ENCODE measurements around the gene SDK2.

SDK2 gene, protein sequence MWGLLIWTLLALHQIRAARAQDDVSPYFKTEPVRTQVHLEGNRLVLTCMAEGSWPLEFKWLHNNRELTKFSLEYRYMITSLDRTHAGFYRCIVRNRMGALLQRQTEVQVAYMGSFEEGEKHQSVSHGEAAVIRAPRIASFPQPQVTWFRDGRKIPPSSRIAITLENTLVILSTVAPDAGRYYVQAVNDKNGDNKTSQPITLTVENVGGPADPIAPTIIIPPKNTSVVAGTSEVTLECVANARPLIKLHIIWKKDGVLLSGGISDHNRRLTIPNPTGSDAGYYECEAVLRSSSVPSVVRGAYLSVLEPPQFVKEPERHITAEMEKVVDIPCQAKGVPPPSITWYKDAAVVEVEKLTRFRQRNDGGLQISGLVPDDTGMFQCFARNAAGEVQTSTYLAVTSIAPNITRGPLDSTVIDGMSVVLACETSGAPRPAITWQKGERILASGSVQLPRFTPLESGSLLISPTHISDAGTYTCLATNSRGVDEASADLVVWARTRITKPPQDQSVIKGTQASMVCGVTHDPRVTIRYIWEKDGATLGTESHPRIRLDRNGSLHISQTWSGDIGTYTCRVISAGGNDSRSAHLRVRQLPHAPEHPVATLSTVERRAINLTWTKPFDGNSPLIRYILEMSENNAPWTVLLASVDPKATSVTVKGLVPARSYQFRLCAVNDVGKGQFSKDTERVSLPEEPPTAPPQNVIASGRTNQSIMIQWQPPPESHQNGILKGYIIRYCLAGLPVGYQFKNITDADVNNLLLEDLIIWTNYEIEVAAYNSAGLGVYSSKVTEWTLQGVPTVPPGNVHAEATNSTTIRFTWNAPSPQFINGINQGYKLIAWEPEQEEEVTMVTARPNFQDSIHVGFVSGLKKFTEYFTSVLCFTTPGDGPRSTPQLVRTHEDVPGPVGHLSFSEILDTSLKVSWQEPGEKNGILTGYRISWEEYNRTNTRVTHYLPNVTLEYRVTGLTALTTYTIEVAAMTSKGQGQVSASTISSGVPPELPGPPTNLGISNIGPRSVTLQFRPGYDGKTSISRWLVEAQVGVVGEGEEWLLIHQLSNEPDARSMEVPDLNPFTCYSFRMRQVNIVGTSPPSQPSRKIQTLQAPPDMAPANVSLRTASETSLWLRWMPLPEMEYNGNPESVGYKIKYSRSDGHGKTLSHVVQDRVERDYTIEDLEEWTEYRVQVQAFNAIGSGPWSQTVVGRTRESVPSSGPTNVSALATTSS (N-terminal part only)

DNA sequence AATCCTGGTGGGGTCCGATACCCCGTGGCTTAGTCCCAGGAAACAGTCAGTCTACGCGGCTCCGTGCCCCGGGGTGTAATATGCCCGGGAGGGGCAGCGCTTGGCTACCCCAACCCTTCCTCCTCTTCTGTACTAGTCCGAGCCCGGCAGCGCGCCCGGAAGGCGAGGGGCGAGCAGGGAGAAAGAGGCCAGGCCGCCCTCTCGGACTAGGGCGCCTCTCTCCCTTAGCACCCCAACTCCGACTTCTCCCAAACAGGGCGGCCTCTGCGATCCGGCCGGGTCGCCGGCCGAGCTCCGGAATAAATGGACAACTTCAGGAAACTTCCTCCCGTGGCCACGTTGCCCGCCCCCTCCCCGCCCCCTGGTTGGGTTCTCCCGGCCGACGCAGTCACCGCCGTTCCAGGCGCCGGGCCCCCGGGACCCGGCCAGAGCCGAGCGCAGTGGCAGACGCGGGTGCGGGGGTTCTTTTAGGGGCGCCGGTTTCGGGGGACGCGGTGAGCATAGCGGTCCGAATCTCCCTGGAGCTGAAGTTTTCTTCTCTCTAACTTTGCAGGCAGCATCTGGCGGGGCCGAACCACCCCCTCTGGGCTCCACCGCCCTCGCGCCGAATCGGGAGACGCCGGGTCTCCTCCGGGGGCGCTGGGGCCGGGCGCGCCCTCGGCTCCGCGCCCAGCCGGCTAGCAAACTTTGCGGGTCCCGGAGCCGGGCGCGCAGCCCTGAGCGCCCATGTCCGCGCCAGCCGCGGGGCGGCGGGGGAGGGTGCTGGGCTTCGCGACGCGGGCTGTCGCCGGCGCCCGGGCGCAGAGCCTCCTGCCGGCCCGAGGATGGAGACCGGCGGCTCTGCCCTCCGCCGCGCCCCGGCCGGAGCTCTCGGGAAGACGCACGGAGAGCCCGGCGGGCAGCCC lies at the start of gene SDK2:
Gene SDK2 (minus strand): TSS at position 301 of the 905 bp plus-strand sequence. CDS start 357 bp downstream, outside the sequence.
- Histone ChIP-seq H3K36me3 (ENCODE audit: control insufficient read depth, insufficient read depth, low read length, severe bottlenecking) (no peaks in the 10 kb centered on the region), H3K4me1 (ENCODE audit: control insufficient read depth, insufficient read depth, low read length) (no peaks in the 10 kb centered on the region), H3K9ac (ENCODE audit: low read length) (no peak within 1 kb of the TSS), H3K27me3 (replicated peaks; ENCODE audit: control insufficient read depth, insufficient read depth, low read length) (peaks cover 78% of the 10 kb centered on the region), H3K4me3 (ENCODE audit: low read length) (peak within 1 kb of the TSS; percentile 27), H3K9me3 (ENCODE audit: control insufficient read depth, low read length) (no peaks in the 10 kb centered on the region)
- DNase-seq (ENCODE audit: low read depth): peak; percentile 25

DNA sequence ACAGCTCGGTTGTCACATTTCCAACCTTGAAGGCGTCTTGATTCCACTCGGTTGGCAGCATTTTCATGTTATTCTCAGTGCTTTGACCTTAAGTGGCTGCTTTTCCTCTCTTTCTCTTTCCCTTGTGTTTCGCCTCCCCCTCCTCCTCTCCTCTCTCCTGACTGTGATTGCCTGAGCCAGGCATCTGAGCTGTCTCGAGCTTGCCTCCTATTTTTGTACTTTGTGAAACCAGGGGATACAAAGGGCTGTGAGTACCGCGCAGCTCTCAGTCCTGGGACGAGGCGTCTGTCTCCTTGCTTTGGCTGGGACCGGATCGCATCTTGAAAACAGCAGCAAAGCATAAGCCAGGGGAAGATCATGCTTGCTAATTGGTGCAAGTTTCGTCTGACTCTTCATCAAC lies 48.8 kb upstream of the SDK2 start:
- Histone ChIP-seq H3K27me3 (replicated peaks; ENCODE audit: control insufficient read depth, insufficient read depth, low read length) (peaks cover 31% of the 10 kb centered on the region), H3K4me3 (ENCODE audit: low read length) (no peak overlapping the region), H3K4me1 (ENCODE audit: control insufficient read depth, insufficient read depth, low read length) (peaks cover 3% of the 10 kb centered on the region), H3K9ac (ENCODE audit: low read length) (no peak overlapping the region), H3K36me3 (ENCODE audit: control insufficient read depth, insufficient read depth, low read length, severe bottlenecking) (no peaks in the 10 kb centered on the region), H3K9me3 (ENCODE audit: control insufficient read depth, low read length) (peaks cover under 1% of the 10 kb centered on the region)
- no peak for DNase-seq (ENCODE audit: low read depth)

DNA sequence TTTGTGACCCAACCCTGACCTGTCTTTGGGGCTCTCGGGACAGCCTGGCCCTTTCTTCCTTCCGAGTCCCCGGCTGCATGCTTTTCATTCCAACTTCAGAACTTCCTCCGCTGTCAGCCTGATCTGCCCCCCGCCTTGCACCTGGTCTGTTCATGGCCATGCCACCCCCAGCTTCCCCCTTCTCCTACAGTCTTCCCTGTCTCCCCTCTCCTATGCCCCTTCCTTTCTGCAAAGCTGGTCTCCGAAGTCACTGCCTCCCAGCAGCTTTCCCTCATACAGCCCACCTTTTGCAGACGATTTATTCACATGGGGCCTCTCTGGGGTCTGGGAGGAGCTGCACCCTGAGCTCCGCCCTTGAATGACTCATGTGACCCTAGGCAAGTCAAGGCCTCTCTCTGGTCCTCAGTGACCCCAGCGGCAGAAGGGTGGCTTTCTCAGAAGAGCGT lies 47.1 kb upstream of the SDK2 start:
- no peak for DNase-seq (ENCODE audit: low read depth)

DNA sequence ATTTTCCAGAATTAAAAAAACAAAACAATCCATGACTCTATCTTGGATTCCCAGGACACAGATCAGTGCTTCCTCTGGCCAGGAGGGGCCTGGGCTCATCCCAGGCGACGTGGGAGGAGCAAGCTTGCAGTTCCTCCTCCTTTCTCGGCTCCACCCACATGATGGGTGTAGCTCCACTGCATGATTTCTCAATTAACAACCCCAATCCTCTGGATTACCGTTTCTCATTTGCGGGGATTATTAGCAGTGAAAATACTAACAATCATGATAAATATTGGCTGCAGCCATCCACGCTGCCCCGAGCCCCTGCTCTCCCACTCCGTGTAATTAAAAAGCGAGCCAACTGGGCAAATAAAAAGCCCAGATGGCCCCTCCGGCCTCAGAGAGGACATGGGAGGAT lies 46.4 kb upstream of the SDK2 start:
- no peak overlapping the region for H3K9ac ChIP-seq (ENCODE audit: low read length)
- H3K27me3 ChIP-seq (replicated peaks; ENCODE audit: control insufficient read depth, insufficient read depth, low read length): peaks cover 27% of the 10 kb centered on the region
- no peak for DNase-seq (ENCODE audit: low read depth)
- peaks cover 3% of the 10 kb centered on the region for H3K4me1 ChIP-seq (ENCODE audit: control insufficient read depth, insufficient read depth, low read length)
- H3K36me3 ChIP-seq (ENCODE audit: control insufficient read depth, insufficient read depth, low read length, severe bottlenecking): no peaks in the 10 kb centered on the region
- no peak overlapping the region for H3K4me3 ChIP-seq (ENCODE audit: low read length)
- H3K9me3 ChIP-seq (ENCODE audit: control insufficient read depth, low read length): peaks cover 5% of the 10 kb centered on the region

More for the DNA sequence above, 47.1 kb upstream of the SDK2 start:
- Histone ChIP-seq H3K4me1 (ENCODE audit: control insufficient read depth, insufficient read depth, low read length) (peaks cover 3% of the 10 kb centered on the region), H3K4me3 (ENCODE audit: low read length) (no peak overlapping the region), H3K9me3 (ENCODE audit: control insufficient read depth, low read length) (peaks cover 5% of the 10 kb centered on the region), H3K9ac (ENCODE audit: low read length) (no peak overlapping the region), H3K36me3 (ENCODE audit: control insufficient read depth, insufficient read depth, low read length, severe bottlenecking) (no peaks in the 10 kb centered on the region), H3K27me3 (replicated peaks; ENCODE audit: control insufficient read depth, insufficient read depth, low read length) (peaks cover 25% of the 10 kb centered on the region)

DNA sequence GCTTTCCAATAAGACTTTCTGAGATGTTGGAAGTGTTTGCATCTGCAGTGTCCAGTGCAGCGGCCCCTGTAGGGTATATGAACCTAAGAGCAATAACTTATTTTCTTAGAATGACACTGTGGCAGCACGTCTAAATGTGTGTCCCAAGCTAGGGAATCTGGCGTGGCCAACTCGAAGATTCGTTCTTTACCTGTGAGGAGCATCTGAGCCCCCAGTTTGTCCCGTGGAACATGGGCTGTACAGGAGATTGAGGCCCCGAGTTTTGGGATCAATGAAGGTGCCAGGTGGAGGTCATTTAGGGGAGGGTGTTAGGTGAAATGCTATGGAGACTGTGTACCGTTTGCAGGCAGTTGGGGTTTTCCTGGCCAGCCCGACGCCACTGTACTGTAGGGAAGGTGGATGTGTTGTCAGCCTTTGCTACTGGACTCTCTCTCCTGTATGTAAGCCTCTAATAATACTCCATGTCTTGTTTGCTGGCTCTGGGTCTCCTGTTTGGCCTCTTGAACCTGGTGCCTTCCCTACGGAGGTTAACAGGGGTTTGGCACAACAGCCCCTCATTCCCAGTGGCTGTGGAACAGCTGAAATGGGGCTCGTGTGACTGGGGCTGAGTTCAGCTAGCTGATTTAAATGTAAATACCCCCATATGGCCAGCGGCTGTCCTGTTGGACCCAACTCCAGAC lies 45.5 kb upstream of the SDK2 start:
- peaks cover 5% of the 10 kb centered on the region for H3K9me3 ChIP-seq (ENCODE audit: control insufficient read depth, low read length)
- no peak overlapping the region for H3K9ac ChIP-seq (ENCODE audit: low read length)
- H3K4me3 ChIP-seq (ENCODE audit: low read length): no peak overlapping the region
- peaks cover 29% of the 10 kb centered on the region for H3K27me3 ChIP-seq (replicated peaks; ENCODE audit: control insufficient read depth, insufficient read depth, low read length)
- H3K4me1 ChIP-seq (ENCODE audit: control insufficient read depth, insufficient read depth, low read length): peaks cover 3% of the 10 kb centered on the region
- H3K36me3 ChIP-seq (ENCODE audit: control insufficient read depth, insufficient read depth, low read length, severe bottlenecking): no peaks in the 10 kb centered on the region
- DNase-seq (ENCODE audit: low read depth): no peak

DNA sequence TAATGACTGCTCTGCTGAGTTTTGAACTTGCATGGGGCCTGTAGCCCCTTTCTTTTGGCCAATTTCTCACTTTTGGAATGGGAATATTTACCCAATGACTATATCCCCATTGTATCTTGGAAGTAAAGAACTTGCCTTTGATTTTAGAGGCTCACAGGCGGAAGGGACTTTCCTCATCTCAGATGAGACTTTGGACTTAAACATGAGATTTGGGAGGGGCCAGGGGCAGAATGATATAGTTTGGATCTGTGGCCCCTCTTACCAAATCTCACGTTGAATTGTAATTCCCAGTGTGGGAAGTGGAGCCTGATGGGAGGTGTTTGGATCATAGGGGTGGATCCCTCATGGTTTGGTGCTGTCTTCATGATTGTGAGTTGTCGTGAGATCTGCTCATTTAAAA lies 42.7 kb upstream of the SDK2 start:
- Histone ChIP-seq H3K27me3 (replicated peaks; ENCODE audit: control insufficient read depth, insufficient read depth, low read length) (peaks cover 36% of the 10 kb centered on the region), H3K9me3 (ENCODE audit: control insufficient read depth, low read length) (peaks cover 17% of the 10 kb centered on the region), H3K4me1 (ENCODE audit: control insufficient read depth, insufficient read depth, low read length) (no peaks in the 10 kb centered on the region), H3K9ac (ENCODE audit: low read length) (no peak overlapping the region), H3K36me3 (ENCODE audit: control insufficient read depth, insufficient read depth, low read length, severe bottlenecking) (no peaks in the 10 kb centered on the region), H3K4me3 (ENCODE audit: low read length) (no peak overlapping the region)
- DNase-seq (ENCODE audit: low read depth): no peak

DNA sequence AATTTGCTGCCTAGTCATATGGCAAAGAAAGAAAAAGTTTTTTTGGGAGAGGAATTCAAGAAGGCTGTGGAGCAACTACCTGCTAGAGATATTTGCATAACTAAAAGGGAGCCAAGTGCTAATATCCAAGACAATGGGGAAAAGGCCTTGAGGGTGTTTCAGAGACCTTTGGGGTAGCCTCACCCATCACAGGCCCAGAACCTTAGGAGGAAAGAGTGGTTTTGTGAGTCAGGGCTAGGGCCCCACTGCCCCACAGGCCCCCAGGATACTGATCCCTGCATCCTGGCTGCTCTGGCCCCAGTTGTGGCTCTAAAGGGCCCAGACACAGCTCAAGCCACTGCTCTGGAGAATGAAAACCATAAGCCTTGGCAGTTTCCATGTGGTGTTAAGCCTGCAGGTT lies 41.9 kb upstream of the SDK2 start:
- no peak for DNase-seq (ENCODE audit: low read depth)
- Histone ChIP-seq H3K4me3 (ENCODE audit: low read length) (no peak overlapping the region), H3K9ac (ENCODE audit: low read length) (no peak overlapping the region), H3K9me3 (ENCODE audit: control insufficient read depth, low read length) (peaks cover 25% of the 10 kb centered on the region), H3K27me3 (replicated peaks; ENCODE audit: control insufficient read depth, insufficient read depth, low read length) (peaks cover 35% of the 10 kb centered on the region), H3K36me3 (ENCODE audit: control insufficient read depth, insufficient read depth, low read length, severe bottlenecking) (no peaks in the 10 kb centered on the region), H3K4me1 (ENCODE audit: control insufficient read depth, insufficient read depth, low read length) (no peaks in the 10 kb centered on the region)

DNA sequence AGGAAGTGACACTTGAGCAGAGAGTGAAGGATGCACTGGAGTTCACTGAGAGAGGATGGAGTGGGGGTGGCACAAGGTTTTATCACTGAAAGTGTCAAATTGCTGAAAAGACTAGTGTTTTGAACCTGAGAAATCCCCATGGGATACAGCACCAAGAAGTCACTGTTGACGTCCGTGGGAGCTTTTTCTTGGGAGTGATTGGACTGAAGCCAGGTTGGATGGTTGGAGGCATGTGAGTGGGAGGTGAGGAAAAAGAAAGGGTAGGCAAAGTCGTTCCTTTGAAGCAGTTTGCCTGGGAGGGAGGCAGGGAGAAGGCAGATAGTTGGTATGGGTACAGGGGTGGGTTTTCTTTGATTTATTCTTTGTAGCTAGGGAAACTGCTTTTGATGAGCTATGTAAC lies 39.9 kb upstream of the SDK2 start:
- no peaks in the 10 kb centered on the region for H3K36me3 ChIP-seq (ENCODE audit: control insufficient read depth, insufficient read depth, low read length, severe bottlenecking)
- no peak for DNase-seq (ENCODE audit: low read depth)
- H3K4me1 ChIP-seq (ENCODE audit: control insufficient read depth, insufficient read depth, low read length): no peaks in the 10 kb centered on the region
- no peak overlapping the region for H3K4me3 ChIP-seq (ENCODE audit: low read length)
- H3K9me3 ChIP-seq (ENCODE audit: control insufficient read depth, low read length): peaks cover 31% of the 10 kb centered on the region
- H3K27me3 ChIP-seq (replicated peaks; ENCODE audit: control insufficient read depth, insufficient read depth, low read length): peaks cover 29% of the 10 kb centered on the region
- H3K9ac ChIP-seq (ENCODE audit: low read length): no peak overlapping the region

DNA sequence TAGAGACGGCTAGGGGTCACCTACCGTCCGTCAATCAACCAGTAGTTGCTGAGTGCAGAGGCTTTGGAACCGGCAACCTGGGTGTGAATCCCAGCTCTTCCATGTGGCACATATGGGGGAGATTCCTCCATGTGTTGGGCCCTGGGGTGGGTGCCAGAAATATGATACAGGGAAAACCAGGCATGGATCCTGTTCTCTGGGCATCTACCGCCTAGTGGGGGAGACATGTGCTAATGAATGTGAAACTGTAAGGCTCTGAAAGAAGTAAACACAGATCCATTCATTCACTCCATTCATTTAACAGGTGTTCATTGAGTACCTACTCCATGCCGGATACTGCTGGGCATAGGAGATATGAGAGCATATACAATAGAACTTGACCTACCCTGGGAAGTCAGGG lies 39.5 kb upstream of the SDK2 start:
- no peaks in the 10 kb centered on the region for H3K4me1 ChIP-seq (ENCODE audit: control insufficient read depth, insufficient read depth, low read length)
- H3K4me3 ChIP-seq (ENCODE audit: low read length): no peak overlapping the region
- DNase-seq (ENCODE audit: low read depth): no peak
- H3K36me3 ChIP-seq (ENCODE audit: control insufficient read depth, insufficient read depth, low read length, severe bottlenecking): no peaks in the 10 kb centered on the region
- no peak overlapping the region for H3K9ac ChIP-seq (ENCODE audit: low read length)
- peaks cover 31% of the 10 kb centered on the region for H3K9me3 ChIP-seq (ENCODE audit: control insufficient read depth, low read length)
- H3K27me3 ChIP-seq (replicated peaks; ENCODE audit: control insufficient read depth, insufficient read depth, low read length): peaks cover 24% of the 10 kb centered on the region

DNA sequence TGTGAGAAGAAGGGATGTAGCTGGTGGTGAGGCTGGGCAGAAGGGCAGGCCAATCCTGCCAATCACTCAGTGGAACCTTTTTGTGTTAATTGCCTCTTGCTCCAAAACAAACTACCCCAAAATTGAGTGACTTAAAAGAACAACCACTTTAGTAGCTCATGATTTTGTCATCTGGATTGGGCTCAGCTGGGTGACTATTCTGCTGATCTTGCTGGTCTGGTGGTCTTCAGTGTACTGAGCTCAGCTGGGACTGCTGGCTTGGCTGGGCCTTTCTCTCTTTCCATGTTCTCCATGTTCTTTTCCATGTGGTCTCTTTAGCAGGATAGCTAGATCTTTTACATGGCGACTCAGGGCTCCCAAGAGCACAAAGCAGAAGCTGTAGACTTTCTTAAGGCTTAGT lies 37.7 kb upstream of the SDK2 start:
- Histone ChIP-seq H3K9me3 (ENCODE audit: control insufficient read depth, low read length) (peaks cover 26% of the 10 kb centered on the region), H3K36me3 (ENCODE audit: control insufficient read depth, insufficient read depth, low read length, severe bottlenecking) (no peaks in the 10 kb centered on the region), H3K4me3 (ENCODE audit: low read length) (no peak overlapping the region), H3K9ac (ENCODE audit: low read length) (no peak overlapping the region), H3K27me3 (replicated peaks; ENCODE audit: control insufficient read depth, insufficient read depth, low read length) (peaks cover 23% of the 10 kb centered on the region), H3K4me1 (ENCODE audit: control insufficient read depth, insufficient read depth, low read length) (no peaks in the 10 kb centered on the region)
- no peak for DNase-seq (ENCODE audit: low read depth)
